Stimulated activated CD8-positive, alpha-beta memory T cell treated with anti-CD3 and anti-CD28 coated beads, Interleukin-12 subunit alpha, Interleukin-12 subunit beta, amount 100 ng/mL, for 4 hours (primary cell): ENCODE data around the gene HCN2.
"Not testable (repeated sequence)": the region's sequence is repeated elsewhere in the genome, so short reads cannot be mapped to it uniquely, and the experiment has no call there.

Experiments
- DNase-seq: peaks from one replicate; pipeline ENCODE4 v3.0.0-alpha.2; 2020; ENCODE audit warnings: low read depth

The HCN2 gene

DNA sequence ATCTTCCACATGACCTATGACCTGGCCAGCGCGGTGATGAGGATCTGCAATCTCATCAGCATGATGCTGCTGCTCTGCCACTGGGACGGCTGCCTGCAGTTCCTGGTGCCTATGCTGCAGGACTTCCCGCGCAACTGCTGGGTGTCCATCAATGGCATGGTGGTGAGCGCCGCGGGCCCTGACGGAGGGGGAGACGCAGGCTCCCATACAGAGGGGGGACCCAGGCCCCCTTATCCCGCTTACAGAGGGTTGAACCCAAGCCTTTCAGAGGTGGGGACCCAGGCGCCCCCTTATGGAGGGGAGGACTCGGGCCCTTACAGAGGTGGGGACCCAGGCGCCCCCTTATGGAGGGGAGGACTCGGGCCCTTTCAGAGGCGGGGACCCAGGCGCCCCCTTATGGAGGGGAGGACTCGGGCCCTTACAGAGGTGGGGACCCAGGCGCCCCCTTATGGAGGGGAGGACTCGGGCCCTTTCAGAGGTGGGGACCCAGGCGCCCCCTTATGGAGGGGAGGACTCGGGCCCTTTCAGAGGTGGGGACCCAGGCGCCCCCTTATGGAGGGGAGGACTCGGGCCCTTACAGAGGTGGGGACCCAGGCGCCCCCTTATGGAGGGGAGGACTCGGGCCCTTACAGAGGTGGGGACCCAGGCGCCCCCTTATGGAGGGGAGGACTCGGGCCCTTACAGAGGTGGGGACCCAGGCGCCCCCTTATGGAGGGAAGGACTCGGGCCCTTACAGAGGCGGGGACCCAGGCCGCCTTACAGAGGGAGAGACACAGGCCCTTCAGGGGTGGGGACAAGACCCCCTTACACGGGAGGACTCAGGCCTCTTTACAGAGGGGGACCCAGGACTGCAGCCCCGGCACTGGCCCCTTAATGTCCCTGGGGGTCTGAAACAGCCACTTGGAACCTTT is 15.6 kb downstream of the HCN2 start:
- DNase-seq = not testable (repeated sequence)

DNA sequence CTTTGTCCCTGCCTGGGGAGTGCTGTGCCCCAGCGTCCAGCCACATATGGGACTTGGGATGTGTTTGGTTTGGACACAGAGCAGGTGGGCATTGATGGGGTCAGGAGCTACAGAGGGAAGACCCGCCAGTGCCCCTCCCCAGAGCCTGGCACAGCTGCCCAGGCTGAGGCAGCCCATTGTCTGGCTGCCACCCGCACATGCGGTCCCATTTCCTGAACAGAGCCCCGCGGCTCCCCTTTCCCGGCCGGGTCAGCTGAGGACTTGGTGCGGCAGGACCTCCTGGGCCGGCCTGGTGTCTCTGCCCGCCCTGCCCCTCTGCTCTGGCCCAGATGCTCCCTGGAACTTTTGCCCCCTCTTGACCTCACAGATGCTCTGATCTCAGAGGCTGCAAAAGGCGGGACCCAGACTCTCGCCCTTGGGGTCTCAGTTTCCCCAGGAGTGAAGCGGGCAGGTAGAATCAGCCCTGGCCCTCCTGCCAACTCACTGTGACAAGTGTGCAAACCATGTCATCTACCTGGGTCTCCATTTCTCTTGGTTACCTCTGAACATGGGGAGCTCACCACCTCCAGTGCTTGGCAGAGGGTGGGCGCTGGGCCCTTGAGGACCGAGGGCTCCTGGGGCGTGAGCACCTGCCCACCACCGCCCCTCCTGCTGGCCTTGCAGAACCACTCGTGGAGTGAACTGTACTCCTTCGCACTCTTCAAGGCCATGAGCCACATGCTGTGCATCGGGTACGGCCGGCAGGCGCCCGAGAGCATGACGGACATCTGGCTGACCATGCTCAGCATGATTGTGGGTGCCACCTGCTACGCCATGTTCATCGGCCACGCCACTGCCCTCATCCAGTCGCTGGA is 17.8 kb downstream of the HCN2 start:
- no peak for DNase-seq

DNA sequence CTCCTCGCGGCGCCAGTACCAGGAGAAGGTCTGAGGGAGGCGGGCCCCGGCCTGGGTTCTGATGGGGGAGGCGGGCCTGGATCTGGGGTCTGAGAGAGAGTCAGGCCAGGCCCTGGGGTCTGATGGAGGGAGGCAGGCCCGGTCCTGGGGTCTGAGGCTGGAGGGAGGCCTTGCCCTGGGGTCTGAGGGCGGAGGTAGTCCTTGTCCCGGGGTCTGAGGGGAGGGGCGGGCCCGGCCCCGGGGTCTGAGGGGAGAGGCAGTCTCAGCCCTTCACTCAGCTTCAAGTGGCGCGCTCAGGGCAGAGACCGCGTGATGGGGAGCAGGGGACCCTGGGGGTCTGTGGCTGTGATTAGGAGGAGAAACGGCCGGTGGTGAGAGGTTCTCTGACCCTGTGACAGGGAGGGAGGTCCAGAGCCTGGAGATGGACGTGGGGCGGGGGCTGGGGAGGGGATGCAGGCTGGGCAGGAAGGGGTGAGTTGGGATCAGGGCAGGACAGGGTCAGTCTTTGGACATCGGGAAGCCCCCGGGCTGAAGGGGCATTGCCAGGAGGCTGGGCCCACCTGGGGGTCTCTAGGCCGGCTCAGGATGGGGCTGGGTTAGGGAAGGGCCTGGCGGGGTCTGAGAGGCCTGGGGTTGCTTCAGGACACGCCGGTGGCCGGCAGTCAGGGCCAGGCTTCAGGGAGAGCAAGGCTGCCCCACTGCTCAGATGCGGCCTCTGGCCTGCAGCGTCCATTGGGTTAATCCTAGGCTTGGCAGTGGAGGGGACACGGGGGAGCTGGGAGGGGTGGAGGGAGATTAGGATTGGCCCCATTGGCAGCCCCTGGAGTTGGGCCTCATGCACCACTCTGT is 18.7 kb downstream of the HCN2 start:
- no peak for DNase-seq

DNA sequence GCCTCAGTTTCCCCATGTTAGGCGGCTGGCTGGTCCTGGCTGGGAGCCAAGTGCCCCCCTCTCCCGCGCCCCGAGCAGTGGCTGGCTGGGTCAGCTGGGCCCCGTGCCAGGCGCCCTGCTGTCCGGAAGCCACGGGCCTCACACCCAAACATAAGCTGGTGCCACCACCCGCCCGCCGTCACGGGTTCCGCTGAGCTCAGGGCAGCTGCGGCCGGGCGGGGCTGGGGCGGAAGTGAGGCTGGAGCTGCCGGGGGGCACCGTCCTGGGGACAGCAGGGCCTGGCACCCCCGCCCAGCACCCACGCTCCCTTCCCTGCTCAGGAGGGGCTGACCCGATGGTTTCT is 19.3 kb downstream of the HCN2 start:
- no peak for DNase-seq

DNA sequence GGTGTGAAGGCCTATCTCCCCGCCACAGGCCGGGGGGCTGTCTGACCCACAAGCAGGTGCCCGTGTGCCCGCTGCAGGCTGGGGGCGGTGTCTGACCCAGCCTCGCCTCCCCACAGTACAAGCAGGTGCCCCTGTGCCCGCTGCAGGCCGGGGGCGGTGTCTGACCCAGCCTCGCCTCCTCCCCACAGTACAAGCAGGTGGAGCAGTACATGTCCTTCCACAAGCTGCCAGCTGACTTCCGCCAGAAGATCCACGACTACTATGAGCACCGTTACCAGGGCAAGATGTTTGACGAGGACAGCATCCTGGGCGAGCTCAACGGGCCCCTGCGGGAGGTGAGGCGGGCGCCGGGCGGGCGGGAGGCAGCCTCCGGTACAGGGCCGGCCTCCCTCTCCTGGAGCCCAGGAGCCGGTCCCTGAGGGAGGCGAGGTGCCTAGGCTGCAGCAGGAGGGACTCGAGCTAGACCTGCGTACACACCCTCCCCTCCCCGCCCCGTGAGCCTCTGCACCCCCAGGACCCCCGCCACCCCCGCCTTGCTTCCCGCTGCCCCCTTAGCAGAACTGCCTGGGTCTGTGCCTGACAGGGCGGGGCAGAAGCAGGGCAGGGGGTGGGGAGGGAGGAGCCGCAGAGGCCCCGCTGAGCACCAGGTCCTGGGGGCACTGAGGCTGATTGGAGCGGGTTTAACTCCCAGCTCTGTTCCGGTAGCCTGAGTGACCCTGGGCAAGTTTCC is 20.6 kb downstream of the HCN2 start:
- DNase-seq = no peak

DNA sequence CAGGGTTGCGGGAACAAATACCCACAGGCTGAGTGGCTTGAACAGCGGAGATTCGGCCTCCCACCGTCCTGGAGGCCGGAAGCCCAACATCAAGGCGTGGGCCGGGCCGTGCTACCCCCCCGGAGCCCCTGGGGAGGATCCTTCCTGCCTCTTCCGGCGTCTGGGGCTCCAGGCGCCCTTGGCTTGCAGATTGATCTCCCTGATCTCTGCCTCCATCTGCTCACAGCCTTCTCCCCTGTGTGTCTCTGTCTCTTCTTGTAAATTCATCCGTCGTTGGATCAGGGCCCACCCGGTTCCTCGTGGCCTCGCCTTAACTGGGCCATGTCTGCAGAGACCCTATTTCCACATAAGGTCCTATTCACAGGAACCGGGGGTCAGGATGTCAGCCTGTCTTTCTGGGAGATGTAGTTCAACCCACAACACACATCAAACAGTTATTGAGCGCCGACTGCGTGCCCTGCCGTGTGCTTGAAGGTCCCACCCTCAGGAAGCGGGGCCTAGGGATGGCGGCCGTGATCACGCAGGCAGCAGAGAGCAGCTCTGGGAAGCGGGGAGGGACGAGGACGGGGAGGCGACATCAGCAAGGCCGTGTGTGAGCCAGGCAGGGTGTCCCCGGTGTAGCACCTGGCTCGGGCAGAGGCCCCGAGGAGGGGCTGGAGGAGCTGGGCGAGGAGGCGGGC is 21.3 kb downstream of the HCN2 start:
- DNase-seq = peak; percentile 29

DNA sequence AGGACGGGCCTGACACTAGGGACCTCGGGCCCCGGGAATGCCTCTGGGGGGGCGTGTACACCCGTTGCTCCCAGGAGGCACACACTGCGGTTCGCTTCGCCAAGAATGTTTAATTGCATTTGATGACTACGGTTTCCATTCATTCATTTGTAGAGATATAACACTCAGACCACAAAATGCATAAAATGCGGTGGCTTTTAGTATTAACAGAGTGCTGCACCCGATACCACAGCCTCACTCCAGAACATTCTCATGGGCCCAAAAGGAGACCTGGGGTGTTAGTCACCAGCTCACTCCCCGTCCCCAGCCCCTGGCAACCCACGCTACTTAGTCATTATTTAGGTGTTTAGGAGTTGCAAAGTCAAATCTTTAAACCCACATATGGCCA is 21.8 kb downstream of the HCN2 start:
- DNase-seq = peak; percentile 50

DNA sequence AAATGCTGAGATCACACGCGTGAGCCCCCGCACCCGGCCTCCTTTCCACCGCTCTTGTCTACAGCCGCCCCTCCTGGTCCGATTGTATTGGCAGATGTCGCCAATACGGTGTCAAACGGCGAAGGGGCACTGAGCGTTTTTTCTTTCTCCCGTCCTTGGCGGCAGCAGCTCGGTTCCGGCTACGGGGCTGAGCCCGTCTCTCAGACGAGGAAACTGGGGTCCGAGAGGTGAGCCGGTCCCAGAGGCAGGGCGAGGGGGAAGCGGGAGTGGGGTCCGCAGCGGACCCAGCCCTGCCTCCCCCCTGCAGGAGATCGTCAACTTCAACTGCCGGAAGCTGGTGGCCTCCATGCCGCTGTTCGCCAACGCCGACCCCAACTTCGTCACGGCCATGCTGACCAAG is 23.3 kb downstream of the HCN2 start:
- DNase-seq = no peak

DNA sequence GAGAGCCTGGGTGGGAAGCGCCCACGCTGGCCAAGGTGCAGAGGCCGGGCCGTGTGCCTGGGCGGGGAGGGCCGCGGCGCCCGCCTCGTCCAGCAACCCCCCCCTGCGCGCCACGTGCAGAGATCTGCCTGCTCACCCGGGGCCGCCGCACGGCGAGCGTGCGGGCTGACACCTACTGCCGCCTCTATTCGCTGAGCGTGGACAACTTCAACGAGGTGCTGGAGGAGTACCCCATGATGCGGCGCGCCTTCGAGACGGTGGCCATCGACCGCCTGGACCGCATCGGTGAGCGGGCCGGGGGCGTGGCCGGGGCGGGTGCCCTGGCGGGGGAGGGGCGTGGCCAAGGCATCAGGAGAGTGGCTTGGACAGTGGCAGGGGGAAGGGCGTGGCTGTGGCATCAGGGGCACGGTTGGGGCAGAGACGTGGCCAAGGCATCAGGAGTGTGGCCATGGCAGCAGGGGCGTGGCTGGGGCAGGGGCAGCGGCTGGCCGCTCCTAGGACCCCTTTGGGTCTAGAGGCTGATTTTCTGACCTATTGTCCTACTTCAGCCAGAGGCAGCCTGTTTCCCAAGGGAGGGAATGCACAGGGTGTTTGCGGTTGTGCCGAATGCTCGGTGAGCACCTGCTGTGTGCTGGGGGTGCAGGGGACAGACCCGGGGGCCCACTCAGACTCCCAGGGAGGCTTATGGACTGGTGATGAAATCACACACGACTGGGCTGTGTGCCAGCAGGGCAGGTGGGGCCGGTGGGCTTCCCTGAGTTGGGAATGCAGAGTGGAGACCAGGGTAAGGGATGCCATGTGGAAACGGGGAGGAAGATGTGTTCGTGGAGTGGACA is 24.3 kb downstream of the HCN2 start:
- no peak for DNase-seq

DNA sequence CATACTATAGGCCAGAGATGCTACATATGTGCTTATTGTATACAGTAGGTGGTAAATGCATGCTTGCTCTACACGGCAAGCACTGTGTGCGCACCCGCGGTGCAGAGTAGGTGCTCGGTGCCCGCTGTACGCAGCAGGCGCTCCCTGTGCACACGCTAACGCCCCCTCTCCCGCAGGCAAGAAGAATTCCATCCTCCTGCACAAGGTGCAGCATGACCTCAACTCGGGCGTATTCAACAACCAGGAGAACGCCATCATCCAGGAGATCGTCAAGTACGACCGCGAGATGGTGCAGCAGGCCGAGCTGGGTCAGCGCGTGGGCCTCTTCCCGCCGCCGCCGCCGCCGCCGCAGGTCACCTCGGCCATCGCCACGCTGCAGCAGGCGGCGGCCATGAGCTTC is 25.9 kb downstream of the HCN2 start:
- no peak for DNase-seq

DNA sequence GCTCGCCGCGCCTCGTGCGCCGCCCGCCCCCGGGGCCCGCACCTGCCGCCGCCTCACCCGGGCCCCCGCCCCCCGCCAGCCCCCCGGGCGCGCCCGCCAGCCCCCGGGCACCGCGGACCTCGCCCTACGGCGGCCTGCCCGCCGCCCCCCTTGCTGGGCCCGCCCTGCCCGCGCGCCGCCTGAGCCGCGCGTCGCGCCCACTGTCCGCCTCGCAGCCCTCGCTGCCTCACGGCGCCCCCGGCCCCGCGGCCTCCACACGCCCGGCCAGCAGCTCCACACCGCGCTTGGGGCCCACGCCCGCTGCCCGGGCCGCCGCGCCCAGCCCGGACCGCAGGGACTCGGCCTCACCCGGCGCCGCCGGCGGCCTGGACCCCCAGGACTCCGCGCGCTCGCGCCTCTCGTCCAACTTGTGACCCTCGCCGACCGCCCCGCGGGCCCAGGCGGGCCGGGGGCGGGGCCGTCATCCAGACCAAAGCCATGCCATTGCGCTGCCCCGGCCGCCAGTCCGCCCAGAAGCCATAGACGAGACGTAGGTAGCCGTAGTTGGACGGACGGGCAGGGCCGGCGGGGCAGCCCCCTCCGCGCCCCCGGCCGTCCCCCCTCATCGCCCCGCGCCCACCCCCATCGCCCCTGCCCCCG is 26.5 kb downstream of the HCN2 start:
- no peak for DNase-seq

DNA sequence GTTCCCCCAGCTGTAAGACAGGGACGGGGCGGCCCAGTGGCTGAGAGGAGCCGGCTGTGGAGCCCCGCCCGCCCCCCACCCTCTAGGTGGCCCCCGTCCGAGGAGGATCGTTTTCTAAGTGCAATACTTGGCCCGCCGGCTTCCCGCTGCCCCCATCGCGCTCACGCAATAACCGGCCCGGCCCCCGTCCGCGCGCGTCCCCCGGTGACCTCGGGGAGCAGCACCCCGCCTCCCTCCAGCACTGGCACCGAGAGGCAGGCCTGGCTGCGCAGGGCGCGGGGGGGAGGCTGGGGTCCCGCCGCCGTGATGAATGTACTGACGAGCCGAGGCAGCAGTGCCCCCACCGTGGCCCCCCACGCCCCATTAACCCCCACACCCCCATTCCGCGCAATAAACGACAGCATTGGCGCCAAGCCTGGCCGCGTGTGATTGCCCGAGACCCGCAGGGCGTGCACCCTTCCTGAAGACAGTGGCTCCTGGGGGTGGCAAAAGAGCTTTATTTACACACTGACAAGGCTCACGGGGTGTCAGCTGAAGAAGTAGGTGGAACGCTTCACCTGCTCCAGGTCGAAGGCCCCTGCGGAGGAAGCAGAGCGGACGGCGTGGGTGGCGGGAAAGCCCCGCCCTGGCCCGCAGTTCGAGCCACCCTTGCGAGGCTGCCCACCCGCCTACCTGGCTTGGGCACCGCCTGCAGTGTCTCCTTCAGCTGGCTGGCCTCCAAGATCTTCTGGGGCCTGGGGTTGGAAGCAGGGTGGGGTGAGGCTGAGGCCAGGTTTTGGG is 27.3 kb downstream of the HCN2 start:
- DNase-seq = no peak

DNA sequence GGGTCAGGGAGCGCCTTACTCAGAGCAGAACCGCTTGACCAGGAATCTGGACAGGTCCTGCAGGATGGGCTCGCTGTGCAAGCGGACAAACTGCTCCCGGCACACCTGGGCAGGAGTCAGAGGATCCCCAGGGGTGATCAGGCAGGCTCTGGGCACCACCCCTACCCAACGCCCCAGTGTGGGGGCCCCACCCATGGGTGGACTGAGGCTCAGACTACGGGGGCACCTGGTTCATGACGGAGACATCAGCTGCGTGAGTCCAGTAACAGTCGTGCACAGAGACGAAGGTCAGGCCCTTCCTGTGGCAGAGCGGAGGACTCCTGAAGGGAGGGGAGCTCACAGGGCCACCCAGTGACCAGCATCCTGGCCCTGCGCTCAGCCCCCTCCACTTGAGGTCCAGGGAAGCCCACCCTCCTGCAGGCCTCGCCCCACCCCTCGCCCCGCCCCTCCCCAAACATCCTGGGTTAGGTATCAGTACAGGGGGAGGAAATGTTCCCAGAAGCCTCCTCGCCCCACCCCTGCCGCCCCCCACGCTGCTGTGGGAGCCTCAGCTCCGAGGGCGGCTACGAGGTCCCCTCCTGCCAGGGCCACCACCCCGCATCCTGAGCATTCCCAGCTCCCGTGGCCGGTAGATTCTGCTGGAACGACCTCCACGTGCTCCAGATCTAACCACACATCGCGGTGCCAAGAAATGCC is 28.0 kb downstream of the HCN2 start:
- no peak for DNase-seq

DNA sequence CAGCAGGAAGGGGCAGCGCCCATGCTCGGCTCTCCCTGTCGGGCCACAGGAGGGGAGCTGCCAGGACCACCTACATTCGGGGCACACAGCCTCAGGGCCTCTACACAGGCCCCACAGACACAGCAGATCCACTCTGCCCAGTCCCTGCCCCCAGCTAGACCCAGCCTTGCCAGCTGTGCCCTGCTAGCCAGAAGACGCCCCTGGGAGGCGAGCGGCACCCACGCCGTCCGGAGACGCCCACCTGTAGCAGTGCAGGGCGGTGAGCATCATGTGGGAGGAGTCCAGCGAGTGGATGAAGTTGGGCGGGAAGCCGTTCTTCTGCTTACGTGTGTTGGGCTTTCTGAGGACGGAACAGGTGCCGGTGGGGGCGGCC is 28.6 kb downstream of the HCN2 start:
- no peak for DNase-seq

DNA sequence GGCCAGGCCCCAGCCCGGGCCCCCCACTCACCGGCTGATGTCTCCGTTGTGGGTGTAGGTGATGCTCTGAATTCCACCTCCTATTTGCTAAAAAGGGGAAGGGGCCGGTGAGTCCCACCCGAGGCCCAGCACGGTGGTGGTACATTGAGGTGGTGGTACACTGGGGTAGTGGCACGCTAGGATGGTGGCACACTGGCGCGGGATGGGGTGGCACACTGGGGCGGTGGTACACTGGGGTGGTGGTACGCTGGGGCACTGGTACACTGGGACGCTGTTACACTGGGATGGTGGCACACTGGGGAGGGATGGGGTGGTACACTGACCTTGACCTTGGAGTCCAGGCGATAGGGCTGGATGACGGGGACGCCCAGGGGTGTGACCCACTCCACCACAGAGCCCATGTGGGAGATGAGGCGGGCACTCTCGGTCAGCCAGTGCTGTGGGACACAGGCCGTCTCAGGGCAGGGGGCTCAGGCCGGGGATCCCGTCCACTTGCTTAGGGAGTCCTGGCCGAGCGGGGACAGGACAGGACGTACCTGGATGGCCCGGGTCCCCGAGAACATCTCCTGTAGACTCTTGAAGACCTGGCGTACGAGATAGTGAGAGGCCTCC is 29.1 kb downstream of the HCN2 start:
- no peak for DNase-seq

DNA sequence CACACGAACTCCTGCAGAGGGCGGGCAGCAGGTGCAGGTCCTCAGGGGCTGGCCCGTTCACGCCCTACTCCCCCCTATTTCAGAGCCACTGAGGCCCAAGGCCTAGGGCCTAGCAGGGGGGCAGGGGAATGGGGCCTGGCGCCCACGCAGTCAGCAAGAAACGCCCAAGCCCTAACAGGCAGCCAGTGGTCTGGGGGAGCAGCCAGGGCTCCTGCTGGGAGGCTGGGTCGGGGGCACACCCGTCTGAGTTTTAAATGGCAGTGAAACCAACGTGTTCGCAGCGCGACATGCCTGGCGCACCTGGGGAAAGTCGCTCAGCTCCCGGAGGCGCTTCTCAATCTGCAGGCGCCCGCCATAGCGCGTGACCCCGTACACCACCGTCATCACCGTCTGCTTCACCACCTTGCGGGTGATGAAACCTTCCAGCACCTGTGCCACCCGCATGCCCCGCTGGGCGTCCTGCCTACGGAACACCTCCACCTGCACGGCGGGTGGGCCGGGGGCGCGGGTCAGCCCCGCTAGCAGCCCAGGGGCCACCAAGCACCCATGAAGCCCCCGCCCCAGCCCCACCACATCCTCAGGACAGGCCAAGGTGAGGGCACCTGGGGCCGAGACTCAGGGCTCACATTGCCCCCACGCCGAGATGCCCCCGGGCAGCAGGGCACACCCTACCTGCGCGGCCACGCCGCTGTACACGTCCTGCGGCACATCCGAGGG is 29.8 kb downstream of the HCN2 start:
- no peak for DNase-seq

DNA sequence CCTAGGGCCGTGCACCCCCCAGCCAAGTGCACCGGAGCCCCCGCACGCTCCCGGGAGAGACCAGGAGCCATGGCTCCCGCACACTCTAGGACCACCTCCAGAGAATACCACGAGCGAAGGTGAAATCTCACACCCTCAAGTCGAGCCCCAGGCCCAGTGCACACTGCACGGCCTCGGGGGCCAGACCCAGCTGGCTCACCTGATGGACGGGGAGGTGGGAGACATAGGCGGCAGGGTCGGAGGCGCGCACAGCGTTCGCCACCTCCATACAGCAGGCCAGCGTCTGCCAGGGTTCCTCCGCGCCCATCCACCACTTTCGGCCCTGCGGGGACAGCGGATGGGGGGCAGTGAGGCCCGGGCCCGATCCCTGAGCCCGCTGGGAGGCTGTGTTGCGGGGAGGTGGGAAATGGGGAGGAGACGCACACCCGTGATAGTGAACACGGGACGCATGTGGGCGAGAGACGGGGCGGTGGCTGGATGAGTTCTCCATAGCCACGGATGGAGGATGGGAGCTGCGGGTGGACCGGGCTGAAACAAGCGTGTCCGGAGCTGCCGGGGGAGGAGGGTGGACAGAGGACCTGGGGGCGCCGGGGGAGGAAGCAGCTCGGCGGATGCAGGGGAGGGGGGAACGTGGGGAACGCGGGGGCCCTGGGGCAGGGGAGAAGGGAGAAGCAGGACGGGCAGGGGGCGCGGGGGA is 30.6 kb downstream of the HCN2 start:
- no peak for DNase-seq
